OCI-LY7 (cell line): ENCODE measurements around the gene DNM3.

Experiments used
- CTCF ChIP-seq: fragments of 200-600 bp; sonication (generic); conservative IDR thresholded peaks from 2 replicates; pipeline ENCODE4 v1.5.1; 2014; ENCODE audit warnings: mild to moderate bottlenecking, antibody characterized with exemption, low read length, moderate library complexity, mixed read lengths
- EZH2phosphoT487 ChIP-seq: fragments of 200-600 bp; sonication (generic); IDR thresholded peaks from 2 replicates; pipeline ENCODE4 v1.6.1; 2018; ENCODE audit warnings: low read depth, borderline replicate concordance, mild to moderate bottlenecking, mixed run types, antibody characterized with exemption, low read length, moderate library complexity, mixed read lengths

- TF ChIP-seq CTCF (peak; percentile 72), EZH2phosphoT487 (no peak)
Measured at GRCh38 chr1:172089768-172090510, 248.6 kb downstream of the DNM3 start.
